ENCODE data around the gene GAP43. TPM values are rescaled to one million over a fixed set of nuclear protein-coding genes. Genes with fewer than 3 reads are reported as not detected.
"Not testable (repeated sequence)": the region's sequence is repeated elsewhere in the genome, so short reads cannot be mapped to it uniquely, and the experiment has no call there.

The GAP43 gene
- total RNA-seq, 1 donor = not detected

- no peak for TF ChIP-seq CTCF (IDR thresholded peaks at IDR 0.05; ENCODE audit: insufficient read depth, low read depth, low read length)
- no peak overlapping the region for H3K4me3 ChIP-seq (ENCODE audit: low read depth, low read length)
- no peak for DNase-seq (ENCODE audit: low read depth)
Measured at GRCh38 chr3:115715241-115715745, 92.0 kb downstream of the GAP43 start.

- no peak for DNase-seq (ENCODE audit: low read depth)
- no peak for TF ChIP-seq CTCF (IDR thresholded peaks at IDR 0.05; ENCODE audit: insufficient read depth, low read depth, low read length)
- H3K4me3 ChIP-seq (ENCODE audit: low read depth, low read length) = no peak overlapping the region
Measured at GRCh38 chr3:115720983-115721382, 97.7 kb downstream of the GAP43 start.

- DNase-seq (ENCODE audit: low read depth) = no peak
- TF ChIP-seq CTCF (IDR thresholded peaks at IDR 0.05; ENCODE audit: insufficient read depth, low read depth, low read length) = no peak
- no peak overlapping the region for H3K4me3 ChIP-seq (ENCODE audit: low read depth, low read length)
Measured at GRCh38 chr3:115725800-115726199, 102.5 kb downstream of the GAP43 start.

- no peak for TF ChIP-seq CTCF (IDR thresholded peaks at IDR 0.05; ENCODE audit: insufficient read depth, low read depth, low read length)
- no peak for DNase-seq (ENCODE audit: low read depth)
- H3K4me3 ChIP-seq (ENCODE audit: low read depth, low read length) = no peak overlapping the region
Measured at GRCh38 chr3:115727135-115727534, 103.8 kb downstream of the GAP43 start.

GRCh38 chr3:115728013-115728412, 104.7 kb downstream of the GAP43 start:
- TF ChIP-seq CTCF (IDR thresholded peaks at IDR 0.05; ENCODE audit: insufficient read depth, low read depth, low read length) = no peak
- H3K4me3 ChIP-seq (ENCODE audit: low read depth, low read length) = no peak overlapping the region
- DNase-seq (ENCODE audit: low read depth) = no peak

- not testable (repeated sequence) for DNase-seq (ENCODE audit: low read depth); H3K4me3 ChIP-seq (ENCODE audit: low read depth, low read length)
Measured at GRCh38 chr3:115736341-115736740, 113.0 kb downstream of the GAP43 start.

- TF ChIP-seq CTCF (IDR thresholded peaks at IDR 0.05; ENCODE audit: insufficient read depth, low read depth, low read length) = no peak
- no peak for DNase-seq (ENCODE audit: low read depth)
Measured at GRCh38 chr3:115741650-115742049, 118.3 kb downstream of the GAP43 start.

GRCh38 chr3:115744516-115744915, 121.2 kb downstream of the GAP43 start:
- not testable (repeated sequence) for H3K4me3 ChIP-seq (ENCODE audit: low read depth, low read length); DNase-seq (ENCODE audit: low read depth)

More at GRCh38 chr3:115741650-115742049, 118.3 kb downstream of the GAP43 start:
- no peak overlapping the region for H3K4me3 ChIP-seq (ENCODE audit: low read depth, low read length)

GRCh38 chr3:115752978-115753377, 129.7 kb downstream of the GAP43 start:
- DNase-seq (ENCODE audit: low read depth) = not testable (repeated sequence)

More at GRCh38 chr3:115752978-115753377, 129.7 kb downstream of the GAP43 start:
- not testable (repeated sequence) for H3K4me3 ChIP-seq (ENCODE audit: low read depth, low read length)

Measured in fibroblast of villous mesenchyme (primary cell).